ENCODE data around the gene SLC17A4.

The SLC17A4 gene

DNA sequence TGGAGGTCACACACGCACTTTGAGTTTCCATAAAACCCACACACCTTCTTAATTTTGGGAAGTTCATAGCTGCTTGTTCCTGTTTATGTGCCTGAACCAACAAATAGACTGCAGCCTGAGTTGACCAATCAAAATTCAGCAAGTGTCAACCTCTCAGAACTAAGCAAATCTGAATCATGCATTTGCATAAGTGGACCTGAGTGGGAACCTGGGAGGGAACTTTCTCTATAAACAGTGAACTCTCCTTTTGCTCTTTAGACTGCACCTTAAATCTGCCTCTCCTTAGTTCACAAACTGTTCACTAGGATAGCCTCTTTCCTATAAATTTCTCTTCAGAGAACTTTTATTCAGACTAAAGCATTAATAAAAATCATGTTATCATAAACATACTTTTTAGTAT lies 39.4 kb downstream of the SLC17A4 start:
- no peak overlapping the region for H3K4me2 ChIP-seq (ENCODE audit: low read depth, low read length)
- H2AFZ ChIP-seq (ENCODE audit: low read length) = no peak overlapping the region
- no peaks in the 10 kb centered on the region for H3K9me3 ChIP-seq (replicated peaks; ENCODE audit: insufficient read depth, low read length)
- H3K27me3 ChIP-seq (replicated peaks; ENCODE audit: insufficient read depth, low read length) = no peaks in the 10 kb centered on the region
- H3K27ac ChIP-seq (ENCODE audit: low read length) = no peak overlapping the region
- H3K36me3 ChIP-seq (replicated peaks; ENCODE audit: insufficient read depth, low read length) = no peaks in the 10 kb centered on the region
- no peaks in the 10 kb centered on the region for H3K79me2 ChIP-seq (ENCODE audit: low read length)
- TF ChIP-seq EZH2phosphoT487 (IDR thresholded peaks at IDR 0.05; ENCODE audit: low read length) (no peak), EZH2 (optimal IDR thresholded peaks at IDR 0.05; ENCODE audit: low read depth, low read length) (no peak)
- TF ChIP-seq, protein P1, sequence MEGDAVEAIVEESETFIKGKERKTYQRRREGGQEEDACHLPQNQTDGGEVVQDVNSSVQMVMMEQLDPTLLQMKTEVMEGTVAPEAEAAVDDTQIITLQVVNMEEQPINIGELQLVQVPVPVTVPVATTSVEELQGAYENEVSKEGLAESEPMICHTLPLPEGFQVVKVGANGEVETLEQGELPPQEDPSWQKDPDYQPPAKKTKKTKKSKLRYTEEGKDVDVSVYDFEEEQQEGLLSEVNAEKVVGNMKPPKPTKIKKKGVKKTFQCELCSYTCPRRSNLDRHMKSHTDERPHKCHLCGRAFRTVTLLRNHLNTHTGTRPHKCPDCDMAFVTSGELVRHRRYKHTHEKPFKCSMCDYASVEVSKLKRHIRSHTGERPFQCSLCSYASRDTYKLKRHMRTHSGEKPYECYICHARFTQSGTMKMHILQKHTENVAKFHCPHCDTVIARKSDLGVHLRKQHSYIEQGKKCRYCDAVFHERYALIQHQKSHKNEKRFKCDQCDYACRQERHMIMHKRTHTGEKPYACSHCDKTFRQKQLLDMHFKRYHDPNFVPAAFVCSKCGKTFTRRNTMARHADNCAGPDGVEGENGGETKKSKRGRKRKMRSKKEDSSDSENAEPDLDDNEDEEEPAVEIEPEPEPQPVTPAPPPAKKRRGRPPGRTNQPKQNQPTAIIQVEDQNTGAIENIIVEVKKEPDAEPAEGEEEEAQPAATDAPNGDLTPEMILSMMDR (IDR thresholded peaks at IDR 0.05; ENCODE audit: low read length) = no peak
- no peak for DNase-seq
- H3F3A ChIP-seq (ENCODE audit: insufficient read depth, low read length) = no peaks in the 10 kb centered on the region
- H3K4me3 ChIP-seq (ENCODE audit: low read length) = no peak overlapping the region
- H3K9ac ChIP-seq (ENCODE audit: low read length) = no peak overlapping the region
- H4K20me1 ChIP-seq (ENCODE audit: insufficient read depth, low read length) = no peaks in the 10 kb centered on the region
- no peaks in the 10 kb centered on the region for H3K9me2 ChIP-seq (replicated peaks; ENCODE audit: insufficient read depth, low read length)
- H3K4me1 ChIP-seq (ENCODE audit: low read length) = no peaks in the 10 kb centered on the region

DNA sequence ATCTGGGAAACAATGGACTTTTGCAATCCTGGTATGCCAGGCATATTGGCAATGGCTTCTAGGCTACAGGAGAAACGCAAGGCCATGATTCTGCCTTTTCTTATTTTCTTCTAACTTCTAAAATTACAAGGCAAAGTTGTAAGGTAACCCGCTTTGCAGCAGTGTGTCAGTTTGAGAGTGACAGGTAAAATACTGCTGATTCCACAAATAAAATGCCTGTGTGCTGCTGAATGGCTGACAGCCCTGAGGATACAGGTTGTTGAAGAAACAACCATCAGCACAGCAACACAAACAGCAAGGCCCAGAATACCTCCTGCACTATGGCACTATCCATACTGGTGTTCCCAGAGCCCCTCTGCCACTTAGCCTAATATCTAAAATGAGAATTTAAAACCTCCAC lies 40.2 kb downstream of the SLC17A4 start:
- no peak for DNase-seq
- H2AFZ ChIP-seq (ENCODE audit: low read length) = no peak overlapping the region
- H3K36me3 ChIP-seq (replicated peaks; ENCODE audit: insufficient read depth, low read length) = no peaks in the 10 kb centered on the region
- no peaks in the 10 kb centered on the region for H3K4me1 ChIP-seq (ENCODE audit: low read length)
- no peak overlapping the region for H3K4me3 ChIP-seq (ENCODE audit: low read length)
- H3K27ac ChIP-seq (ENCODE audit: low read length) = no peak overlapping the region
- no peaks in the 10 kb centered on the region for H4K20me1 ChIP-seq (ENCODE audit: insufficient read depth, low read length)
- TF ChIP-seq, protein P1 (IDR thresholded peaks at IDR 0.05; ENCODE audit: low read length) = no peak
- TF ChIP-seq EZH2 (optimal IDR thresholded peaks at IDR 0.05; ENCODE audit: low read depth, low read length) (no peak), EZH2phosphoT487 (IDR thresholded peaks at IDR 0.05; ENCODE audit: low read length) (no peak)
- no peaks in the 10 kb centered on the region for H3K27me3 ChIP-seq (replicated peaks; ENCODE audit: insufficient read depth, low read length)
- H3K9me3 ChIP-seq (replicated peaks; ENCODE audit: insufficient read depth, low read length) = no peaks in the 10 kb centered on the region
- H3F3A ChIP-seq (ENCODE audit: insufficient read depth, low read length) = no peaks in the 10 kb centered on the region
- no peaks in the 10 kb centered on the region for H3K9me2 ChIP-seq (replicated peaks; ENCODE audit: insufficient read depth, low read length)
- no peaks in the 10 kb centered on the region for H3K79me2 ChIP-seq (ENCODE audit: low read length)
- H3K9ac ChIP-seq (ENCODE audit: low read length) = no peak overlapping the region
- no peak overlapping the region for H3K4me2 ChIP-seq (ENCODE audit: low read depth, low read length)

DNA sequence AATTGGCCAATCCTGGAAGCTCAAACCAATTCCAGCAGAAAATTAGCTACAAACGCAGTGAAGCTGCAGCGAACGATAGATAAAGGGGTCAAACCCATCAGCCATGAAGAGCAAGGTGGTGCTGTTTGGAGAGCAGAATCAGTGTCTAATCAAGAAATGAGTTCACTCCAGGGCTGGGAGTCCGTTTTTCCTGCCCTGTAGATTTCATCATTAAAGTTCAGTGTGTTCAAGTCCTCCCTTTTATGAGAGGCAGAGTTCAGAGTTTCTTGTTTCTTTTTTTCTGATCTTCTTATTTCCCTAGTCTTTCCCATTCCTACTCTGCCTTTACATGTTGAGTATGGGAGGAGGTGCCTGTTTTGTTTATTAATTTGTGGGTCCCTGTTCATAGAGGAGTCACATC lies 46.9 kb downstream of the SLC17A4 start:
- H3K4me3 ChIP-seq (ENCODE audit: low read length) = no peak overlapping the region
- H3K27ac ChIP-seq (ENCODE audit: low read length) = no peak overlapping the region
- H3K4me1 ChIP-seq (ENCODE audit: low read length) = peaks cover 8% of the 10 kb centered on the region
- H3K36me3 ChIP-seq (replicated peaks; ENCODE audit: insufficient read depth, low read length) = no peaks in the 10 kb centered on the region
- H4K20me1 ChIP-seq (ENCODE audit: insufficient read depth, low read length) = no peaks in the 10 kb centered on the region
- no peak overlapping the region for H3K4me2 ChIP-seq (ENCODE audit: low read depth, low read length)
- H3K79me2 ChIP-seq (ENCODE audit: low read length) = no peaks in the 10 kb centered on the region
- TF ChIP-seq, protein P1 (IDR thresholded peaks at IDR 0.05; ENCODE audit: low read length) = no peak
- TF ChIP-seq EZH2phosphoT487 (IDR thresholded peaks at IDR 0.05; ENCODE audit: low read length) = no peak
- TF ChIP-seq EZH2 (optimal IDR thresholded peaks at IDR 0.05; ENCODE audit: low read depth, low read length) = no peak
- no peak for DNase-seq
- H3F3A ChIP-seq (ENCODE audit: insufficient read depth, low read length) = no peaks in the 10 kb centered on the region
- no peaks in the 10 kb centered on the region; the same call in 1 of the 2 replicates for H3K9me3 ChIP-seq (replicated peaks; ENCODE audit: insufficient read depth, low read length)
- no peak overlapping the region for H2AFZ ChIP-seq (ENCODE audit: low read length)
- H3K9me2 ChIP-seq (replicated peaks; ENCODE audit: insufficient read depth, low read length) = no peaks in the 10 kb centered on the region
- no peak overlapping the region for H3K9ac ChIP-seq (ENCODE audit: low read length)
- H3K27me3 ChIP-seq (replicated peaks; ENCODE audit: insufficient read depth, low read length) = no peaks in the 10 kb centered on the region

All from MM.1S (cell line).